HEK293 (cell line): ENCODE data around the gene DNAJB6.

Experiments used
- CTCF ChIA-PET: fragments of 350-600 bp; formaldehyde crosslinking; extraction: SDS; loops from one replicate; lab custom pipeline; 2021; ENCODE audit warnings: antibody characterized with exemption; lab: Yijun Ruan, JAX
- POLR2A ChIA-PET: fragments of 300-600 bp; formaldehyde crosslinking; extraction: SDS; loops from one replicate; lab custom pipeline; 2020; ENCODE audit warnings: antibody characterized with exemption, inconsistent platforms; lab: Yijun Ruan, JAX
- H3K27ac ChIP-seq: fragments of 200-500 bp; sonication (Bioruptor generic); 2 replicates; pipeline ENCODE4 v1.5.1; 2014; ENCODE audit warnings: low read depth, low read length, control low read depth, inconsistent platforms; ENCODE audit errors: extremely low read depth
- H3K36me3 ChIP-seq, 2 experiments: fragments of 200-500 bp in 1 of 2; sonication (Bioruptor generic) in 1 of 2; 1 replicate in 1 of 2; 2 replicates in 1 of 2; pipeline ENCODE4 v1.5.1; 2014 to 2017; ENCODE audit warnings: inconsistent platforms in 2 of 2, low read length in 2 of 2; ENCODE audit not compliant: control insufficient read depth in 2 of 2, insufficient read depth in 1 of 2
- H3K4me1 ChIP-seq: fragments of 200-500 bp; sonication (Bioruptor generic); 2 replicates; pipeline ENCODE4 v1.5.1; 2014; ENCODE audit warnings: mild to moderate bottlenecking, low read length, inconsistent platforms; ENCODE audit not compliant: control insufficient read depth, insufficient read depth
- H3K4me3 ChIP-seq: 2 replicates; pipeline ENCODE4 v1.5.1; 2011; ENCODE audit warnings: low read depth, mild to moderate bottlenecking, control low read depth, low read length, moderate library complexity
- H3K9me3 ChIP-seq: fragments of 200-500 bp; sonication (Bioruptor generic); 2 replicates; pipeline ENCODE4 v1.5.1; 2014; ENCODE audit warnings: low read depth, low read length, inconsistent platforms; ENCODE audit not compliant: control insufficient read depth, insufficient read depth
- FEZF1 ChIP-seq: fragments of 450-650 bp; formaldehyde crosslinking; IDR thresholded peaks from 2 replicates; pipeline ENCODE4 v1.5.1; 2016; ENCODE audit warnings: missing biosample characterization, missing genetic modification characterization
- HOXA7 ChIP-seq: sonication (generic); formaldehyde crosslinking; IDR thresholded peaks from 2 replicates; pipeline ENCODE4 v1.8.1; 2022; ENCODE audit warnings: missing genetic modification reagents, borderline replicate concordance
- RBAK ChIP-seq: fragments of 450-650 bp; formaldehyde crosslinking; IDR thresholded peaks from 2 replicates; pipeline ENCODE4 v1.5.1; 2016; ENCODE audit warnings: missing biosample characterization, missing genetic modification characterization
- SETDB1 ChIP-seq: IDR thresholded peaks from one replicate; pipeline ENCODE4 v1.6.1; 2017; ENCODE audit warnings: mild to moderate bottlenecking, low read length, moderate library complexity, mixed read lengths; ENCODE audit not compliant: insufficient read length
- ZBTB1 ChIP-seq: fragments of 450-650 bp; formaldehyde crosslinking; IDR thresholded peaks from 2 replicates; pipeline ENCODE4 v1.5.1; 2016; ENCODE audit warnings: missing biosample characterization, missing genetic modification characterization
- ZIC2 ChIP-seq: fragments of 450-650 bp; formaldehyde crosslinking; IDR thresholded peaks from 2 replicates; pipeline ENCODE4 v1.5.1; 2016; ENCODE audit warnings: missing biosample characterization, missing genetic modification characterization
- ZNF112 ChIP-seq: fragments of 450-650 bp; formaldehyde crosslinking; IDR thresholded peaks from 2 replicates; pipeline ENCODE4 v1.5.0; 2017; ENCODE audit warnings: missing biosample characterization, missing genetic modification characterization
- ZNF221 ChIP-seq: fragments of 450-650 bp; formaldehyde crosslinking; IDR thresholded peaks from 2 replicates; pipeline ENCODE4 v1.5.1; 2017; ENCODE audit warnings: missing biosample characterization, missing genetic modification characterization, borderline replicate concordance
- ZNF391 ChIP-seq: fragments of 450-650 bp; formaldehyde crosslinking; IDR thresholded peaks from 2 replicates; pipeline ENCODE4 v1.5.1; 2016; ENCODE audit warnings: low read depth, missing biosample characterization, missing genetic modification characterization, borderline replicate concordance
- ZNF501 ChIP-seq: fragments of 450-650 bp; formaldehyde crosslinking; IDR thresholded peaks from 2 replicates; pipeline ENCODE4 v1.5.1; 2016; ENCODE audit warnings: missing biosample characterization, missing genetic modification characterization
- ZNF521 ChIP-seq: fragments of 450-650 bp; formaldehyde crosslinking; IDR thresholded peaks from 2 replicates; pipeline ENCODE4 v1.5.1; 2017; ENCODE audit warnings: missing biosample characterization, mild to moderate bottlenecking, missing genetic modification characterization
- ZNF600 ChIP-seq: fragments of 450-650 bp; formaldehyde crosslinking; IDR thresholded peaks from 2 replicates; pipeline ENCODE4 v1.5.1; 2016; ENCODE audit warnings: missing biosample characterization, missing genetic modification characterization
- ZNF610 ChIP-seq: fragments of 450-650 bp; formaldehyde crosslinking; IDR thresholded peaks from 2 replicates; pipeline ENCODE4 v1.5.1; 2016; ENCODE audit warnings: missing biosample characterization, missing genetic modification characterization, borderline replicate concordance
- ZNF747 ChIP-seq: fragments of 450-650 bp; formaldehyde crosslinking; IDR thresholded peaks from 2 replicates; pipeline ENCODE4 v1.5.1; 2016; ENCODE audit warnings: missing biosample characterization, missing genetic modification characterization
- ZSCAN23 ChIP-seq: fragments of 450-650 bp; formaldehyde crosslinking; IDR thresholded peaks from 2 replicates; pipeline ENCODE4 v1.5.1; 2016; ENCODE audit warnings: missing biosample characterization, missing genetic modification characterization
- TF ChIP-seq, protein P1 (sequence below): fragments of 450-650 bp; formaldehyde crosslinking; IDR thresholded peaks from 2 replicates; pipeline ENCODE4 v1.5.1; 2017; ENCODE audit warnings: missing biosample characterization, missing genetic modification characterization
- TF ChIP-seq, protein P2 (sequence below): fragments of 450-650 bp; formaldehyde crosslinking; IDR thresholded peaks from 2 replicates; pipeline ENCODE4 v1.5.1; 2016; ENCODE audit warnings: missing biosample characterization, missing genetic modification characterization
- TF ChIP-seq, protein P3 (sequence below): fragments of 450-650 bp; formaldehyde crosslinking; IDR thresholded peaks from 2 replicates; pipeline ENCODE4 v1.5.1; 2016; ENCODE audit warnings: missing biosample characterization, missing genetic modification characterization

The DNAJB6 gene

DNA sequence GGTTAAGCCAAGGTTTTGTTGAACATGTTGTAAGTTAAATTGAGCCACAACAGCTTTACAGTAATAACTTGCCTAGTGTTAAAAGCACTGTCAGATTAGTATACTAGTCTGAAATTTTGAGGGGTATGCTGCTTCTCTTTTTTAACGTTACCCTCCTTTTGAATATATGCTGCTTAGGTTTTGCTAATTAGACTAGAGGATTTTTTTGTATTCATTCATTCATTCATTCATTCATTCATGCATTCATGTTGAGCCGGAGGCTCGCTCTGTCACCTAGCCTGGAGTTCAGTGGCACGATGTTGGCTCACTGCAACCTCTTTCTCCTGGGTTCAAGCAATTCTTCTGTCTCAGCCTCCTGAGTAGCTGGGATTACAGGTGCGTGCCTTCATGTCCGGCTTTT, 24.7 kb downstream of the DNAJB6 start:
- H3K36me3 ChIP-seq = peaks cover 10 to 72% of the 10 kb centered on the region in 2 experiments; a peak in 2 of 3 replicates
- no peaks in the 10 kb centered on the region; the same call in 1 of the 2 replicates for H3K4me1 ChIP-seq
- no peaks in the 10 kb centered on the region for H3K9me3 ChIP-seq
- TF ChIP-seq ZNF521 (tag by site-specific recombination) (no peak), ZNF610 (tag by site-specific recombination) (no peak), ZBTB1 (tag by site-specific recombination) (no peak)
- CTCF ChIA-PET = interaction anchor here (1.1 kb wide), 1 partner anchor 25 kb away, joined by 3 read pairs; no protein-coding TSS in a partner anchor
- no peak overlapping the region for H3K4me3 ChIP-seq
- POLR2A ChIA-PET = no interaction called here
- no peak overlapping the region for H3K27ac ChIP-seq

DNA sequence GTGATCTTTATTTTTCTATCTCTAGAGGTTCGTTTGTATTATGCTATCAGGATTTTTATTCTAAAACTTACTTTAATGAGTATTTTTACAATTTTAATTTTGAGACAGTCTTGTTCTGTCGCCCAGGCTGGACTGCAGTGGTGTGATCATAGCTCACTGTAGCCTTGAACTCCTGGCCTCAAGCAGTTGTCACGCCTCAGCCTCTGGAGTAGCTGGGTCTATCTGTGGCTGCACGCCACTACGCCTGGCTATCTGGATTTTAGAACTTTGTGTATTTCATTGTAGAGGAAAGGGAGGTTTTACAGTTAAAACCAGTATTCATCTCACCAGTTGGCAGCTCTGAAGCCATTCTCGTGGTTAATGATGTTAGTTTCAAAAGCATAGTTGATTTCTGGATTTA, 25.9 kb downstream of the DNAJB6 start:
- H3K27ac ChIP-seq = no peak overlapping the region
- POLR2A ChIA-PET = no interaction called here
- H3K4me3 ChIP-seq = no peak overlapping the region
- TF ChIP-seq RBAK (tag by site-specific recombination) (no peak), ZSCAN23 (tag by site-specific recombination) (no peak), ZNF112 (tag by site-specific recombination) (no peak), SETDB1 (no peak), FEZF1 (no peak), ZNF391 (tag by site-specific recombination) (no peak), ZNF501 (tag by site-specific recombination) (no peak)
- TF ChIP-seq, all 188 proteins: peak for 0
- no peaks in the 10 kb centered on the region for H3K9me3 ChIP-seq
- CTCF ChIA-PET = interaction anchor here (0.9 kb wide), 1 partner anchor 24 kb away, joined by 3 read pairs; no protein-coding TSS in a partner anchor
- H3K4me1 ChIP-seq = no peaks in the 10 kb centered on the region; the same call in 1 of the 2 replicates
- peaks cover 15 to 84% of the 10 kb centered on the region in 2 experiments; a peak in 2 of 3 replicates for H3K36me3 ChIP-seq

DNA sequence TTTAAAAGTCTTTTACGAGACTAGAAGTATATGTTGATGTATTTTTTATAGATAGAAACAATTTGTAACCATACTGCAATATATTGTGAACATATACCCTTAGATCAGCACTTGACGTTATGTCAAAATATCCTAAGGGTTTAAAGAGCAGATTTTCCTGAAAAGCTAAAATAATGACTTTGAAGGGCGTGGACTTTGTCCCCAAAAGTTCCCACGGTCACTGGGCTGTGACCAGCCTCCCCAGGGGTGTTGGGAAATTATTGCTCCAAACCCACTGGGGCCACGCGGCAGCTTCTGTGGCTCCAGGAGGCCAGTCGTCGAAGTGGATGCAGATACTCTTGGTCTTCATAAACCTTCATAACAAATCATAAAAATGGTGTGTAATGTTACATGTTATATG, 29.9 kb downstream of the DNAJB6 start:
- Histone ChIP-seq H3K4me3 (no peak overlapping the region), H3K4me1 (no peaks in the 10 kb centered on the region), H3K36me3 (peaks cover 16 to 96% of the 10 kb centered on the region in 2 experiments), H3K27ac (no peak overlapping the region), H3K9me3 (no peaks in the 10 kb centered on the region)
- ChIA-PET POLR2A (no interaction called here), CTCF (no interaction called here)
- no peak for TF ChIP-seq ZNF600 (tag by site-specific recombination)
- TF ChIP-seq, protein P1, sequence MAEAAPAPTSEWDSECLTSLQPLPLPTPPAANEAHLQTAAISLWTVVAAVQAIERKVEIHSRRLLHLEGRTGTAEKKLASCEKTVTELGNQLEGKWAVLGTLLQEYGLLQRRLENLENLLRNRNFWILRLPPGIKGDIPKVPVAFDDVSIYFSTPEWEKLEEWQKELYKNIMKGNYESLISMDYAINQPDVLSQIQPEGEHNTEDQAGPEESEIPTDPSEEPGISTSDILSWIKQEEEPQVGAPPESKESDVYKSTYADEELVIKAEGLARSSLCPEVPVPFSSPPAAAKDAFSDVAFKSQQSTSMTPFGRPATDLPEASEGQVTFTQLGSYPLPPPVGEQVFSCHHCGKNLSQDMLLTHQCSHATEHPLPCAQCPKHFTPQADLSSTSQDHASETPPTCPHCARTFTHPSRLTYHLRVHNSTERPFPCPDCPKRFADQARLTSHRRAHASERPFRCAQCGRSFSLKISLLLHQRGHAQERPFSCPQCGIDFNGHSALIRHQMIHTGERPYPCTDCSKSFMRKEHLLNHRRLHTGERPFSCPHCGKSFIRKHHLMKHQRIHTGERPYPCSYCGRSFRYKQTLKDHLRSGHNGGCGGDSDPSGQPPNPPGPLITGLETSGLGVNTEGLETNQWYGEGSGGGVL (tag by site-specific recombination) = no peak
- no peak for TF ChIP-seq ZNF221 (tag by site-specific recombination)
- no peak for TF ChIP-seq HOXA7 (CRISPR knock-in tag)
- no peak for TF ChIP-seq ZNF747 (tag by site-specific recombination)
- TF ChIP-seq, protein P2, sequence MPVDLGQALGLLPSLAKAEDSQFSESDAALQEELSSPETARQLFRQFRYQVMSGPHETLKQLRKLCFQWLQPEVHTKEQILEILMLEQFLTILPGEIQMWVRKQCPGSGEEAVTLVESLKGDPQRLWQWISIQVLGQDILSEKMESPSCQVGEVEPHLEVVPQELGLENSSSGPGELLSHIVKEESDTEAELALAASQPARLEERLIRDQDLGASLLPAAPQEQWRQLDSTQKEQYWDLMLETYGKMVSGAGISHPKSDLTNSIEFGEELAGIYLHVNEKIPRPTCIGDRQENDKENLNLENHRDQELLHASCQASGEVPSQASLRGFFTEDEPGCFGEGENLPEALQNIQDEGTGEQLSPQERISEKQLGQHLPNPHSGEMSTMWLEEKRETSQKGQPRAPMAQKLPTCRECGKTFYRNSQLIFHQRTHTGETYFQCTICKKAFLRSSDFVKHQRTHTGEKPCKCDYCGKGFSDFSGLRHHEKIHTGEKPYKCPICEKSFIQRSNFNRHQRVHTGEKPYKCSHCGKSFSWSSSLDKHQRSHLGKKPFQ (tag by site-specific recombination) = no peak
- TF ChIP-seq, protein P3, sequence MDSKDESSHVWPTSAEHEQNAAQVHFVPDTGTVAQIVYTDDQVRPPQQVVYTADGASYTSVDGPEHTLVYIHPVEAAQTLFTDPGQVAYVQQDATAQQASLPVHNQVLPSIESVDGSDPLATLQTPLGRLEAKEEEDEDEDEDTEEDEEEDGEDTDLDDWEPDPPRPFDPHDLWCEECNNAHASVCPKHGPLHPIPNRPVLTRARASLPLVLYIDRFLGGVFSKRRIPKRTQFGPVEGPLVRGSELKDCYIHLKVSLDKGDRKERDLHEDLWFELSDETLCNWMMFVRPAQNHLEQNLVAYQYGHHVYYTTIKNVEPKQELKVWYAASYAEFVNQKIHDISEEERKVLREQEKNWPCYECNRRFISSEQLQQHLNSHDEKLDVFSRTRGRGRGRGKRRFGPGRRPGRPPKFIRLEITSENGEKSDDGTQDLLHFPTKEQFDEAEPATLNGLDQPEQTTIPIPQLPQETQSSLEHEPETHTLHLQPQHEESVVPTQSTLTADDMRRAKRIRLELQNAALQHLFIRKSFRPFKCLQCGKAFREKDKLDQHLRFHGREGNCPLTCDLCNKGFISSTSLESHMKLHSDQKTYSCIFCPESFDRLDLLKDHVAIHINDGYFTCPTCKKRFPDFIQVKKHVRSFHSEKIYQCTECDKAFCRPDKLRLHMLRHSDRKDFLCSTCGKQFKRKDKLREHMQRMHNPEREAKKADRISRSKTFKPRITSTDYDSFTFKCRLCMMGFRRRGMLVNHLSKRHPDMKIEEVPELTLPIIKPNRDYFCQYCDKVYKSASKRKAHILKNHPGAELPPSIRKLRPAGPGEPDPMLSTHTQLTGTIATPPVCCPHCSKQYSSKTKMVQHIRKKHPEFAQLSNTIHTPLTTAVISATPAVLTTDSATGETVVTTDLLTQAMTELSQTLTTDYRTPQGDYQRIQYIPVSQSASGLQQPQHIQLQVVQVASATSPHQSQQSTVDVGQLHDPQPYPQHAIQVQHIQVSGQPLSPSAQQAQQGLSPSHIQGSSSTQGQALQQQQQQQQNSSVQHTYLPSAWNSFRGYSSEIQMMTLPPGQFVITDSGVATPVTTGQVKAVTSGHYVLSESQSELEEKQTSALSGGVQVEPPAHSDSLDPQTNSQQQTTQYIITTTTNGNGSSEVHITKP (tag by site-specific recombination) = no peak
- TF ChIP-seq ZIC2 = no peak
